Loucy (cell line): ENCODE data around the gene PLXNB3.
"Not testable (repeated sequence)": the region's sequence is repeated elsewhere in the genome, so short reads cannot be mapped to it uniquely, and the experiment has no call there.

Experiments used
- EZH2phosphoT487 ChIP-seq: fragments of 200-600 bp; IDR thresholded peaks from 2 replicates; pipeline ENCODE4 v1.6.1; 2018; ENCODE audit warnings: antibody characterized with exemption, mild to moderate bottlenecking, moderate library complexity, borderline replicate concordance
- TF ChIP-seq, protein P1 (sequence below): fragments of 200-600 bp; sonication (generic); conservative IDR thresholded peaks from 2 replicates; pipeline ENCODE4 v1.5.1; 2014; ENCODE audit warnings: mild to moderate bottlenecking, antibody characterized with exemption, low read length

- TF ChIP-seq, protein P1, sequence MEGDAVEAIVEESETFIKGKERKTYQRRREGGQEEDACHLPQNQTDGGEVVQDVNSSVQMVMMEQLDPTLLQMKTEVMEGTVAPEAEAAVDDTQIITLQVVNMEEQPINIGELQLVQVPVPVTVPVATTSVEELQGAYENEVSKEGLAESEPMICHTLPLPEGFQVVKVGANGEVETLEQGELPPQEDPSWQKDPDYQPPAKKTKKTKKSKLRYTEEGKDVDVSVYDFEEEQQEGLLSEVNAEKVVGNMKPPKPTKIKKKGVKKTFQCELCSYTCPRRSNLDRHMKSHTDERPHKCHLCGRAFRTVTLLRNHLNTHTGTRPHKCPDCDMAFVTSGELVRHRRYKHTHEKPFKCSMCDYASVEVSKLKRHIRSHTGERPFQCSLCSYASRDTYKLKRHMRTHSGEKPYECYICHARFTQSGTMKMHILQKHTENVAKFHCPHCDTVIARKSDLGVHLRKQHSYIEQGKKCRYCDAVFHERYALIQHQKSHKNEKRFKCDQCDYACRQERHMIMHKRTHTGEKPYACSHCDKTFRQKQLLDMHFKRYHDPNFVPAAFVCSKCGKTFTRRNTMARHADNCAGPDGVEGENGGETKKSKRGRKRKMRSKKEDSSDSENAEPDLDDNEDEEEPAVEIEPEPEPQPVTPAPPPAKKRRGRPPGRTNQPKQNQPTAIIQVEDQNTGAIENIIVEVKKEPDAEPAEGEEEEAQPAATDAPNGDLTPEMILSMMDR = not testable (repeated sequence)
- TF ChIP-seq EZH2phosphoT487 = not testable (repeated sequence)
These were observed 17.1 kb upstream of the PLXNB3 start for GRCh38 chrX:153746991-153747390.
